SHP77 treated with DMSO at 0.1 percent for 48 hours (cell line): ENCODE data around the gene RBSN.
"Not testable (repeated sequence)": the region's sequence is repeated elsewhere in the genome, so short reads cannot be mapped to it uniquely, and the experiment has no call there.

Experiments used
- DNase-seq: peaks from one replicate; lab custom pipeline; 2025; lab: John Stamatoyannopoulos, UW

The RBSN gene

GRCh38 chr3:15098503-15099363, at the start of gene RBSN:
Gene RBSN, minus strand, starts transcription at chr3:15099148. Its CDS starts 3,028 bp downstream, at chr3:15096120.
- peak; percentile 72 for DNase-seq

GRCh38 chr3:15148614-15149013, 49.7 kb upstream of the RBSN start:
- DNase-seq = no peak

- not testable (repeated sequence) for DNase-seq
Observed at GRCh38 chr3:15136885-15137284, 37.9 kb upstream of the RBSN start.

GRCh38 chr3:15134968-15135367, 36.0 kb upstream of the RBSN start:
- DNase-seq = not testable (repeated sequence)

GRCh38 chr3:15128403-15128802, 29.5 kb upstream of the RBSN start:
- DNase-seq = not testable (repeated sequence)

GRCh38 chr3:15126975-15127374, 28.0 kb upstream of the RBSN start:
- not testable (repeated sequence) for DNase-seq

- no peak for DNase-seq
Observed at GRCh38 chr3:15122398-15122797, 23.4 kb upstream of the RBSN start.

- DNase-seq = no peak
Observed at GRCh38 chr3:15121936-15122335, 23.0 kb upstream of the RBSN start.

GRCh38 chr3:15120986-15121385, 22.0 kb upstream of the RBSN start:
- no peak for DNase-seq

- no peak for DNase-seq
Observed at GRCh38 chr3:15117011-15117410, 18.1 kb upstream of the RBSN start.

GRCh38 chr3:15116032-15116669, 17.2 kb upstream of the RBSN start:
- DNase-seq = no peak

GRCh38 chr3:15114466-15115358, 15.8 kb upstream of the RBSN start:
- DNase-seq = no peak

- no peak for DNase-seq
Observed at GRCh38 chr3:15113884-15114283, 14.9 kb upstream of the RBSN start.

GRCh38 chr3:15113471-15113870, 14.5 kb upstream of the RBSN start:
- peak; percentile 78 for DNase-seq

- no peak for DNase-seq
Observed at GRCh38 chr3:15112011-15112410, 13.1 kb upstream of the RBSN start.

GRCh38 chr3:15110206-15110605, 11.3 kb upstream of the RBSN start:
- DNase-seq = no peak

GRCh38 chr3:15108869-15109268, 9.9 kb upstream of the RBSN start:
- DNase-seq = no peak

- DNase-seq = no peak
Observed at GRCh38 chr3:15108082-15108545, 9.2 kb upstream of the RBSN start.

- DNase-seq = no peak
Observed at GRCh38 chr3:15107075-15107947, 8.4 kb upstream of the RBSN start.

- no peak for DNase-seq
Observed at GRCh38 chr3:15102836-15103235, 3.9 kb upstream of the RBSN start.

- DNase-seq = no peak
Observed at GRCh38 chr3:15102256-15102655, 3.3 kb upstream of the RBSN start.
